Activated CD8-positive, alpha-beta memory T cell treated with anti-CD3 and anti-CD28 coated beads for 4 hours (primary cell): ENCODE data around the gene ABCF2.

Experiments used
- DNase-seq, 2 donors: peaks; one replicate each; pipeline ENCODE4 v3.0.0-alpha.2; 2020; ENCODE audit warnings: low read depth in 2 of 2

The ABCF2 gene

DNA sequence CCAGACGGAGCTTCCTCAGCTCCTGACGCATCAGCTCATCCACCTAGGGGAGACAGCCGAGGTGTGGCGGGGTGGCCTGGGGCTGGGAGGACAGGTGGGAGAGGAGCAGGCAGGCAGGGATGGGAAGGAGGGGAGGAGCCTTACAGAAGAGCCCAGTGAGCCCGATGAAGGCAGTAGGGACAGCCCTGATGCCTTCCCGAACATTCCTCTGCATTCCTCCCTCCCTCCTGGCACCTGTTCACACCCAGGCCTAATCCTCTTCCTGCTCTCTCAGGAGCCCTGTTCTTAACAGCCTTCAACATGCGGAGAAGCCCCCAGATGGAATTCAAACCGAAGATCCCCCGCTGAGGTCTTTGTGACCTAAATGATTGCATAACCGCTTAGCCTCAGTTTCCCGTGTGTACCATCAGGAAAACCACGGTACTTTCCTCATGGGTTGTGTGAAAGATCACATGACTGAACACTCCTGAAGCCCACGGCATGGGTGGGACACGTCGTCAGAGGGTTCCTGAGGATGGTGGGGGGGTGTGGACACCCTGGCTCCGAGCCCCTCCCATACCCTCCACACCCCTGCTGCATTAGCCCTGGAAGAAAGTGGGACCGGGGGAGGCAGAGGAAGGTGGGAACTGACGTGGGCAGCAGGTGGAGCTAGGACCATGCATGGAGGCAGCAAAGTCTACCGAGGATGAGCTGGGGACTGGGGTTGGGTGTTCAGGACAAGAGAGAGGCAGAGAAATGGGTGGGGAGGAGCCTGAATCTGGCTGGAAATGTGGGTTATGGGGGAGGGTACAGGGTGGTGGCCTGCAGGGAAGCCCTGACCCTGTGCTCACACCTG lies 31.2 kb downstream of the ABCF2 start:
- no peak for DNase-seq

GRCh38 chr7:151194188-151194587 lies 32.8 kb downstream of the ABCF2 start:
- no peak for DNase-seq

DNA sequence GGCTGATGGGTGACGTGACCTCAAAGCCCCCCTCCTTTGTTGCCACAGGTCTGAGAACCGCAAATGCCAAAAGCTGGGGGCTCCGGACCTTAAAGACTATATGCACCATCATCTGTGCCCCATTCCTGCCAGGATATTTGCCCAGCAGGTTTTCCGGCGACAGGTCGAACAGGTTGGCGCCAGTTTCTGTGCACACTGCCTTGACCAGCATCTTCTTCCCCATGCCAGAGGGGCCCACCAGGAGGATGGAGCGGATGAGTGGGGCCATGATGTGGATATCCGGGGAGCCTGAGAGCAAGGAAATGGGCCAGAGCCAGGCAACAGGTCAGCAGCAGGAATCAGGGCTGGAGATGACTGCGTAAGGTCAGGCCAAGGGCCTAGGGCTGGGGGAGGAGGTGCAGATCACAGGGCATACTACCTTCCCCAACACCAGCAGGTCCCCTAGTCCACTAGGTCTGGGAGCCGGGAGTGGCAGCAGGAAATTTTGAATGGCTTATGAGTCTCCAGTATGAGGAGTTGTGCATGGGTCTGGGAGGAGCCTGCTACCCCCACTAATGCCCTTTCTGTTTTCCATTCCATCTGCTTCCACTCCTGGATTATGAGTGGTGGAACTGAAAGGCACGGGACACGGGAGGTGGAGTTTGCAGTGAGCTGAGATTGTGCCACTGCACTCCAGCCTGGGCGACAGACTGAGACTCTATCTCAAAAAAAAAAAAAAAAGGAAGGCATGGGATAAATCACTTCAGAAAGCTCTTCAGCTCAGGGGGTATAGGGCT lies 33.6 kb downstream of the ABCF2 start:
- DNase-seq, result no peak

DNA sequence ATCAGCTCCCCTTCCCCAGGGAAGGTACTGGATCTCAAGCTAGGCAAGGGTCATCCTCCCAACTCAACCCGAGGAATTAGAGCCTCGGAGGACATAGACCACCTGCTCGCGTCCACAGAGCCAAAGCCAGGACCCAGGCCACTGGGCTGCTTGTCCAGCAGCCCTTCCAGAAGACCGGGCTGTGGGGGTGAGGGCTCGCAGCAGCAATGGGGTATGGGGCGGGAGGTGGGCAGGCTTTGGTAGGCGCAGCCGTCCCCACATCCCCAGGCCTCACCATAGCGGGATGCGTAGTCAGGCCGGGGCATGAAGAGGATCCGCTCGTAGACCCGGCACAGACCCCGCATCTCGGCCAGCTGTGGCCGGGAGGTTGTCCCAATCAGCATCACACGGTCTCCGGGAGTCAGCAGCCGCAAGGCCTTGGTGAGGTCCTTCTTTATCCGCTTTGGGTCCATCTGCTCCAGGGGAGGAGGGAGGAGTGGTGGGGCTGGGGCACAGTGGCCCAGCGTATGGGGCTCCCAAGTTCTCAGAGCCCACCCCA lies 34.9 kb downstream of the ABCF2 start:
- no peak for DNase-seq

GRCh38 chr7:151191544-151191943 lies 35.5 kb downstream of the ABCF2 start:
- DNase-seq, result no peak

DNA sequence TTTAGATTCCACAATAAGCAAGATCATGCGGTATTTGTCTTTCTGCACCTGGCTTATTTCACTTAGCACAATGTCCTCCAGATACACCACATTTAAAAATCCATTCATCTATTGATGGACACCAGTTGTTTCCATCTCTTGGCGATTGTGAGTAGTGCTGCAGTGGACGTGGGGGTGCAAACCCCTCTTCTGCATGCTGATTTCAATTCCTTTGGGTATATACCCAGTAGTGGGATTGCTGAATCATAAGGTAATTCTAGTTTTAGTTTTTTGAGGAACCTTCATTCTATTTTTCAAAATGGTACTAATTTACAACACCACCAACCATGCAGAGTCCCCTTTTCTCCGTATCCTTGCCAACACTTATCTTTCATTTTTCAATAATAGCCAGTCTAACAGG lies 38.0 kb downstream of the ABCF2 start:
- no peak for DNase-seq

DNA sequence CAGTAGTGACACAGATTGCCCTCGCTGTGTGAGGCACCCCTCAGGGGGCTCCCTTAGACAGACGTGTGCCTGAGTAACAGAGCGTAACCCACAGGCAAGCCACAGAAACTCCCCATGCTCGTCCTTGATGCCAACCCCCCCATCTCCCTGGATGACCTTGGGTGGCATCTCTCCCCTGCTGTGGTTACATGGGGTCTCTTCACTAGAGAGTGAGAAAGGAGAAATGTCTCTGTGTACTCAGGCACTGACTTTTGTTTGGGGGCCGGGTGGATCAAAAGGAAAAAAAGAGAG lies 38.8 kb downstream of the ABCF2 start:
- no peak for DNase-seq

DNA sequence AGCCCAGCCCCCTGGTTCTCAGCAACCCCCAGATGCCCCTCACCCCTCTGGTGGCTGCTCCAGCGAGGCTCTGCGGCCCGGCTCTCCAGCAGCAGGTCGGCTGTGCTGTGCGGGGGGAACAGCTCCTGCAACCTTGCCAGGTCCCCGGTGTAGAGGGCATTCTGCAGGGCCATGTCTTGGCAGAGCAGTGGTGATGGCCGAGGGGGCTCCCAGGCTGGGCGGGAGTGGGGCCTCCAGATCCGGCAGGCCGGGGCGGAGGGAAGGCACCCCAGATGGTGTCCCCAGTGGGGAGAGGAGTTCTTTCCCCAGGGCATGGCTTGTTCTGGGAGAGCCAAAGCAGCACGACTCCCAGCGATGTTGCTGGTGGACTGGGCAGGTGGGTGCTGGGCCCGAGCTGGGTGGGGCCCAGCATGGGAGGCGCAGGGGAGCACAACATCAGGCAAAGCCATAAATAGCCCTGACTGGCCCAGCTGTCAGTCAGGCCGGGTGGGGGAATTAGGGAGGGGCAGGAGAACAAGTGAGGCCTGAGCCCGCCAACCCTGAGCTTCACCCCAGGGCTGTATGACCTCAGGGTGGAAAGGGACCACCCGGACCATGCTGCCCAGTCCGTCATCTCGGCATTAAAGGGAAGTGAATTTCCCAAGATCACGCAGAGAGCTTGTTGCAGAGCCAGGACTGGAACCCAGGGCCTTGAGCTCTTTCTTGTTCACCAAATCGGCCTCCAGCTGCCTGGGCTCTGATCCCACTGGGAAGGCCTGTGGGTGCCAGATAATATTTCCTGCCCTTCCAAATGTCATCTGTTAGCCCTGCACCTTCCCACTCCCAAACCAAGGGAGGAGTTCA lies 39.4 kb downstream of the ABCF2 start:
- no peak for DNase-seq

DNA sequence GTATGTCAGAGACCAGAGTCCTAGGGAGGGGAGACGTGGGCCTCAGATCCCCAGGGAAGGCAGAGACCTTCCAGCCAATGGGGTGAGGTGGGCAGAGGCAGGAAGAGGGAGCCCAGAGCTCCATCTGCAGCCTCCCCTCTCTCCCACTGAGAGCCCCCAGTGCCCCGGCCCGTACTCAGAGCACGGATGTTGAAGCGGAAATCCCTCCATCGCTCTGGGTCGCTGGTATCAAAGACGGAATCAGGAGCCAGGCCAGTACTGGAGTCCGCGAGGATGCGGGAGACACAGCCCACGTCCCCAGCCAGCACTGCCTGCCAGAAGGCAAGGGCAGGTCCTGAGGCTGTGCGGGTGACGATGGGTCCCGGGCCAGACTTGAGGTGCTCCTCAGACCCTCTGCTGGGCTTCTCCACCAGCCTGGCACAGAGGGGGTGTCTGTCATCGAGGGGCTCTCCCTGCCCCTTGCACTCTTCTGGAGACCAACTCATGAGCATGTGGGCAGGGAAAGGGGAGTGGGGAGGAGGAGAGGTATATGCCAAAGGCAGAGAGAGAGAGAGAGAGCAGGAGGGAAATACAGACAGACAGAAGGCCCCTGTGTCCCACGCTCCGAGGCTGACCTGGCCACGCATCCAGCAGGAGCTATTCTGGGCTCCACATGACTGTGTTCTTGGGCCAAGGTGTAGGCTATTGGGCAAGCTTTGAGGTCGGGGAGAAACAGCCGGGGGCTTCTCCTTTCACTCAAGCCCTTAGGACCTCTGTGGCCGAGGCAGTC lies 40.2 kb downstream of the ABCF2 start, which contains the start of gene ASB10:
Gene ASB10 (minus strand): TSS at position 611 of the 769 bp plus-strand sequence. CDS start 120 bp downstream, at position 491.
- DNase-seq, result no peak

- DNase-seq, result no peak
These were observed 41.0 kb downstream of the ABCF2 start for GRCh38 chr7:151185762-151186639.

GRCh38 chr7:151181011-151181431 lies 46.0 kb downstream of the ABCF2 start:
- no peak for DNase-seq

DNA sequence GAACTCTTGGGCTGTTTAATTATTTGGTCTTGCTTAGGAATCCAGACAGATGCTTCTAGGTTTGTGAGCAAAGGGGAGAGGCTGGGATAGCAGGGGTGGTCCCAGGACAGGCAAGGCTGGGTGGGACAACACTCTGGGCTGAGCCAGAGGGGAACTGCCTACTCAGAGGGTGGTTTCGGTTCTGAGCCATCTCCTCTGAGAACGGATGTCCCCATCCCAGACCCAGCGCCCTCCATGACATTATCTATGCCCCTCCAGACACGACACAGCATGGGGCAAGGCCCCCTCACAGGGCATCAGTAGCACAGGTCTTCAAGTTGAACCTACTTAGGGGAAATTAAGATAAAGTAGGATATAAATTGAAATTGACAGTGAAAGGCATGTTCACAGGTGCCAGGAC lies 47.1 kb downstream of the ABCF2 start:
- DNase-seq, result no peak

DNA sequence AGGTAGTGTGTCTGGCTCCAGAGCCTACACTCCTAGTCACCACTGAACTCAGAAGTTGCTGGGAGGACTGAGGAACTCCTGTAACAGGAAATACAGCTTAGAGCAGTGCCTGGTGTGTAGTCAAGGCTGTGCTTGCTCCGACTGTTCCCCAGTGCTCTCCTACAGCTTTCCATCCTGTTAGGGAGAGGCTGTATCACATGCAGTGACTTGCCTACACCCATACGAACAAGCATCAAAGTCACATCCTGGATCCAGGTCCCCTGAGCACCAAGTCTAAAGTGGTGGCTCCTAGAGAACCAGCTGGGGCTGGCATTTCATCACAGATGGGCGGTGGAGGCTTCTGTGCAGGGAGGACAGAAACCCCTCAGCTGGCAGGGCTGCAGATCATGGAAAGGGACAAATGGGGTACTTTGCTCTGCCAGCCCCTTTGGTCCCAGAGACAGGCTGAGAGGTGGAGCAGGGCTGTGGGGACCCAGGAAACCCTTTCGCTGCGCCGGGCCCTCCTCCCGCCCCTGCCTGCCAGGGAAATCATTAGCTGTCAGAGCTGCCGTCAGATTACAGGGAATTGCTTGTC lies 47.6 kb downstream of the ABCF2 start:
- no peak for DNase-seq

GRCh38 chr7:151178831-151179230 lies 48.2 kb downstream of the ABCF2 start:
- no peak for DNase-seq

DNA sequence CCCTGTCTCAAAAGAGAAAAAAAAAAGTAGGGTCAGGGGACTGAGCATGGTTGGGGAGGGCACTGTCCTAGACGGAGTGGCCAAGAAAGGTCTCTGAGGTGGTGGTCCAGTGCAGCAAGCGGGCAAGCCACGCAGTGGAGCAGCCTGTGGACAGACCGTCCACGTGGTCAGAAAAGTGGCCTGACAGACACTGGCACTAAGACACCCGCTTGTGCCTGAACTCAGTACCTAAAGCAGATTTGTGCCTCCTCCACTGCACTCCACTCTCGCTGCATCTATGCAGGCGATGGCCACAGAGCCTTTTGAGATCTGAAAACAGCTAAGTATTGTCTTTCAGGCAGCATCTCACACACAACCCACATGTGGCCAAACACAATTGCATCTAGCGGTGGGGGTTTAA lies 48.8 kb downstream of the ABCF2 start:
- DNase-seq, result no peak

DNA sequence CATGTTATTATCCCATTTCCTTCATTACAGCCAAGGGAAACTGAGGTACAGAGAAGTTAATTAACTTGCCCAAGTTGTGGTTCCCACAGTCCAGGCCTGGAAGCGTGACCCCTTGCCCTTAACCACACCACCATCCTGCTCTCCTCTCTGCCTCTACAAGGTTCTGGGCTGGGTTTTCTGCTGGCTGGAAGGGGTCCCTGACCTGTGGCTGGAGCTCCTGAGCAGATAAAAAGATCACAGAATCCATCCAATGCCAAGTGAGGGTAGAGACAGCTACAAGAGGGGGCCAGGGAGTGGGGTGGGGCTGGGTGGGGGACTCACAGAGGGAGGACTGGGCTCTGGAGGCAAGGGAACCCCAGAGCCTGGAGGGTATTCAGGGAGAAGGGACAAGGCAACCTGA lies 49.7 kb downstream of the ABCF2 start:
- DNase-seq, result no peak

DNA sequence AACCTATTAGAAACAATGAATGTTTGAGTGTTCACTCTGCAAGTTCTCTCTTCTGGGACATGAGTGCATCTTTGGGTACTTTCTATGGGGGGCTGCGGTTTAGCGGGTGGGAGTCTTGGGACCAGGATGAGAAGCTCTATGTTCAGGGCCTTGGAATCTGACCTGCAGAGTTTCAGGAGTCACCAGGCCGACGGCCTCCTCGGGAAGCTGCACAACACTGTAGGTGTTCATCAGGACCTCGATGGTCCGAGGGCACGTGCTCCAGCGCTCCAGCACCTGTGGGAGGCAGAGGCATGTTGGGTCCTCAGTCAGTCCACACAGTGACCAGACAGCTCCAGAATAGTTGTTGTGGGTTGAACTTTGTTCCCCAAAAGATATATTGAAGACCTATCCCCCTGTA lies 50.6 kb downstream of the ABCF2 start:
- DNase-seq, result no peak

DNA sequence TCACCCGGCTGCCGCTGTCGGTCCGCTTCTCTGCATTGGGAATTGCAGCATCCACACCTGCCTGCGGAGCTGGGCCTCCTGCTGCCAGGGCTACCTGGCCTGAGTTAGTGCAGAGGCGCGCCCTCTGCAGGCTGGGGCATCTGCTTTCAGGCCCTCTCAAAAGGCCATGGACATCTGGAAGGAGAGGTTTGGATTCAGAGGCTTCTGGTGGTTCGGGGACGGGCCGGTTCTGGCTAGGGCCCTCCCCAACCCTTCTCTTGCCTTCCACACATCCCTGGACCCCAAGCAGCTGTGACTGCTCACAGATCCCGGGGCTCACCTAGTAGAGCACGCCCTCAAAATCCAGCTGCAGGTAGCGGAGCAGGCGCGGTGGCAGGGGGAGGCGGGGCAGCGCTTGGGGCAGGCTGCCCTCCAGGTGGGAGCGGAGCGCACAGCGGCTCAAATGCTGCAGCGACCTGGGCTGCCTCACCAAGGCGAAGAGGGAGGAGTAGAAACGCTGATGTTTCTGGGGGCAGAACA lies 51.2 kb downstream of the ABCF2 start:
- DNase-seq, result no peak

GRCh38 chr7:151175047-151175792 lies 51.8 kb downstream of the ABCF2 start:
- no peak for DNase-seq
